Spleen (tissue), 11 donors: ENCODE data around the gene TEAD3. TPM values are rescaled to one million over a fixed set of nuclear protein-coding genes. Genes with fewer than 3 reads are reported as not detected.

Experiments used
- DNase-seq: peaks from one replicate; pipeline ENCODE4 v3.0.0-alpha.2; 2020
- H3K27ac ChIP-seq, 8 donors: fragments of 200-600 bp; sonication (generic) in 7 of 8; 1 replicate in 4 of 8; 2 replicates in 4 of 8; pipeline versions ENCODE4 v1.5.0 to v1.8.0; 2016 to 2021; ENCODE audit warnings: inconsistent platforms in 4 of 8, mild to moderate bottlenecking in 4 of 8, moderate library complexity in 1 of 8
- H3K27me3 ChIP-seq, 7 donors: fragments of 200-600 bp; sonication (generic) in 6 of 7; replicated peaks in 1 of 7; 1 replicate in 4 of 7; 2 replicates in 3 of 7; pipeline versions ENCODE4 v1.5.0 to v1.8.0; 2016 to 2021; ENCODE audit warnings: inconsistent platforms in 3 of 7, mild to moderate bottlenecking in 1 of 7
- H3K36me3 ChIP-seq, 6 donors: fragments of 200-600 bp; sonication (generic) in 5 of 6; 1 replicate in 4 of 6; 2 replicates in 2 of 6; pipeline versions ENCODE4 v1.5.0 to v1.8.0; 2016 to 2021; ENCODE audit warnings: inconsistent platforms in 2 of 6
- H3K4me1 ChIP-seq, 6 donors: fragments of 200-600 bp; sonication (generic) in 5 of 6; 1 replicate in 3 of 6; 2 replicates in 3 of 6; pipeline versions ENCODE4 v1.5.0 to v1.8.0; 2016 to 2021; ENCODE audit warnings: inconsistent platforms in 3 of 6
- H3K4me3 ChIP-seq, 8 donors: fragments of 200-600 bp; sonication (generic) in 7 of 8; 1 replicate in 4 of 8; 2 replicates in 4 of 8; pipeline versions ENCODE4 v1.5.0 to v1.8.0; 2016 to 2021; ENCODE audit warnings: inconsistent platforms in 4 of 8, mild to moderate bottlenecking in 4 of 8, moderate library complexity in 2 of 8
- H3K9me3 ChIP-seq, 8 donors: fragments of 200-600 bp; sonication (generic) in 7 of 8; 1 replicate in 4 of 8; 2 replicates in 4 of 8; pipeline versions ENCODE4 v1.5.0 to v1.8.0; 2016 to 2021; ENCODE audit warnings: inconsistent platforms in 4 of 8
- POLR2A ChIP-seq, 3 donors: fragments of 450-650 bp; IDR thresholded peaks; one replicate each; pipeline ENCODE4 v1.5.1; 2017; ENCODE audit warnings: antibody characterized with exemption in 3 of 3, mild to moderate bottlenecking in 1 of 3
- POLR2AphosphoS5 ChIP-seq, 3 donors: sonication (generic); formaldehyde crosslinking; IDR thresholded peaks; one replicate each; pipeline ENCODE4 v1.5.1; 2017; ENCODE audit warnings: antibody characterized with exemption in 3 of 3
- WGBS, 5 donors: extraction: QIAGEN DNeasy Blood & Tissue Kit in 3 of 5; methylation state at CpG; one replicate each; pipeline versions ENCODE4 v1.1.5 to v1.1.7; 2013 to 2018; 5-methylcytosine and 5-hydroxymethylcytosine counted together
- intact Hi-C: fragments of 100-400 bp; cut with DNase I; formaldehyde crosslinking; loops from one replicate; pipeline ENCODE4 v1.15.0; 2023; ENCODE audit warnings: low total_unique reads
- polyA plus RNA-seq, 3 donors: library from polyadenylated mRNA; stranded (reverse); fragments of 200-250 nt; gene quantifications; one replicate each; pipeline ENCODE4 v1.2.1, GENCODE V29; 2013
- total RNA-seq, 7 donors: library from RNA; depleted of rRNA in 3 of 7; stranded (reverse); fragments of >200 nt in 3 of 7; fragmentation: NEBNext Ultra II Directional in 4 of 7; extraction: Animal tissue kit (Norgen Biotek cat#: 25700) in 4 of 7; gene quantifications; one replicate each; pipeline versions ENCODE4 v1.1.0 to v1.2.1, GENCODE V29; 2016 to 2021
- TF ChIP-seq, protein P1 (sequence below), 11 experiments: fragments of 200-600 bp in 7 of 11; fragments of 450-650 bp in 4 of 11; sonication (generic) in 4 of 11; IDR thresholded peaks in 8 of 11; conservative IDR thresholded peaks in 3 of 11; 1 replicate in 7 of 11; 2 replicates in 4 of 11; pipeline versions ENCODE4 v1.4.0 to v1.8.0; 2016 to 2021; ENCODE audit warnings: antibody characterized with exemption in 11 of 11, inconsistent platforms in 4 of 11, mild to moderate bottlenecking in 1 of 11
- donor health status: healthy with polysubstance abuse.
- donor health status: DM: no; HTN: no; CAD: no; lungs with moderate emphysema.
- donor health status: DM: no; HTN: no; CAD: no.
- donor health status: Bipolar disorder and iron deficiency.
- donor health status: healthy.
- donor health status: DM: no; HTN: no; CAD: no.
- donor health status: DM: yes; HTN: yes; CAD: no.

Gene TEAD3
- total and polyA plus RNA-seq, 10 donors = 2.5 to 15.2 (median 7.2) TPM

DNA sequence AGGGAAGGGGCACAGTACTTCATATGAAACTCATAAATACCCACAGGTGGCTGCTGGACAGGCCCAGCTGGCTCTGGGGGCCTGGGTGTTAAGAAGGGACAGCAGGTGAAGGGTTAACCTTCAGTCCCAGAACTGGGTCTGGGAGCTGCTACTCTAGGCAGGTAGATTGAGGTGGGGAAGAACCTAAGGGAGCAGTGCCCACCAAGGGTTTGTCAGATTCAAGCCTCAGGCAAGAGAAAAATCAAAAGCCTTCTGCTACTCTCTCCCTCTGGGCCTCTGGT is 23.1 kb downstream of the TEAD3 start:
- no peaks in the 10 kb centered on the region for H3K27me3 ChIP-seq
- intact Hi-C loops = no loop called here
- H3K4me3 ChIP-seq = no peak overlapping the region
- no peaks in the 10 kb centered on the region for H3K9me3 ChIP-seq
- H3K36me3 ChIP-seq = peaks cover 0 to 69% (median 36%) of the 10 kb centered on the region in 6 donors
- no peak for DNase-seq
- no peak overlapping the region for H3K27ac ChIP-seq
- TF ChIP-seq POLR2AphosphoS5 (IDR thresholded peaks at IDR 0.05) = peak in 1 of 3 donors; percentile 3
- TF ChIP-seq, protein P1, sequence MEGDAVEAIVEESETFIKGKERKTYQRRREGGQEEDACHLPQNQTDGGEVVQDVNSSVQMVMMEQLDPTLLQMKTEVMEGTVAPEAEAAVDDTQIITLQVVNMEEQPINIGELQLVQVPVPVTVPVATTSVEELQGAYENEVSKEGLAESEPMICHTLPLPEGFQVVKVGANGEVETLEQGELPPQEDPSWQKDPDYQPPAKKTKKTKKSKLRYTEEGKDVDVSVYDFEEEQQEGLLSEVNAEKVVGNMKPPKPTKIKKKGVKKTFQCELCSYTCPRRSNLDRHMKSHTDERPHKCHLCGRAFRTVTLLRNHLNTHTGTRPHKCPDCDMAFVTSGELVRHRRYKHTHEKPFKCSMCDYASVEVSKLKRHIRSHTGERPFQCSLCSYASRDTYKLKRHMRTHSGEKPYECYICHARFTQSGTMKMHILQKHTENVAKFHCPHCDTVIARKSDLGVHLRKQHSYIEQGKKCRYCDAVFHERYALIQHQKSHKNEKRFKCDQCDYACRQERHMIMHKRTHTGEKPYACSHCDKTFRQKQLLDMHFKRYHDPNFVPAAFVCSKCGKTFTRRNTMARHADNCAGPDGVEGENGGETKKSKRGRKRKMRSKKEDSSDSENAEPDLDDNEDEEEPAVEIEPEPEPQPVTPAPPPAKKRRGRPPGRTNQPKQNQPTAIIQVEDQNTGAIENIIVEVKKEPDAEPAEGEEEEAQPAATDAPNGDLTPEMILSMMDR (IDR thresholded peaks at IDR 0.05 in 8 of 11, conservative IDR thresholded peaks at IDR 0.05 in 3 of 11) = no peak
- peaks cover 19 to 51% (median 35%) of the 10 kb centered on the region in 6 donors for H3K4me1 ChIP-seq

DNA sequence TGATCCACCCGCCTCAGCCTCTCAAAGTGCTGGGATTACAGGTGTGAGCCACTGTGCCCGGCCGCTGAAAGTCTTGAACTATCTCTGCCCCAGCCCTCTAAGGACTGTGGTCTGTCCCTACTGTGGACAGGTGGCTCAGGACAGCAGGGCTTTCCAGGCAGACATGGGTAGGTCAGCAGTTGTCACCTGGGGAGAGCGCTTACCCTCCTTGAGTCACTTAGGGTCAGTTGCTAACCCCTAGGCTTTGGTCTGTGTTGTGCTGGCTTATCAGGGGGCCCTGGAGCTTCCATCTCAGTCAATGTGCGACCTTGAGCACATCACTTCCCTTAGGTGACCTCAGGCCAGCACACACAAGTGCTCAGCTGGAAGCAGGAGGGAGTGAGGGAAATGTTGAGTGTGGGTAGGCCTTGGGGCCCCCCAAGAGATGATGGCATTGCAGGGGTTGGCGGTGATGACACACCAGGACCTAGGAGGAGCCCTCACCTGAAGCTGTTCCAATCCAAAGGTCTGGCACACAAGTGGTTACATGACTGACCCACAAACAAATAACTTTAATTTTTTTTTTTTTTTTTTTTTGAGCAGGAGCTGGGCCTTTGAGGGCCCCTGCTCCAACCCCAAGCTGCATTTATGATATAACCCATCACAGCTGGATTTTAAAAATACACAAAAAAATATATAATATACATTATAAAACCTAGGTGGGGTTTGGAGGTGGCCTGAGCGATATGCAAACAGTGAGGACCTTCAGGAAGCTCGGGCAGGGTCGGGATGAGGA is 23.6 kb downstream of the TEAD3 start:
- H3K36me3 ChIP-seq = peaks cover 0 to 68% (median 36%) of the 10 kb centered on the region in 6 donors
- TF ChIP-seq POLR2A (IDR thresholded peaks at IDR 0.05) = no peak
- TF ChIP-seq, protein P1 (IDR thresholded peaks at IDR 0.05 in 8 of 11, conservative IDR thresholded peaks at IDR 0.05 in 3 of 11) = no peak
- TF ChIP-seq POLR2AphosphoS5 (IDR thresholded peaks at IDR 0.05) = peak in 1 of 3 donors; percentile 42
- DNase-seq = no peak
- no peaks in the 10 kb centered on the region for H3K27me3 ChIP-seq
- no peak overlapping the region for H3K27ac ChIP-seq
- H3K4me3 ChIP-seq = no peak overlapping the region
- intact Hi-C loops = no loop called here
- no peaks in the 10 kb centered on the region for H3K9me3 ChIP-seq
- WGBS, 5 donors = 74 to 89% (median 82%) methylated on average over 8 to 9 of the region's 9 CpGs
- peaks cover 19 to 53% (median 35%) of the 10 kb centered on the region in 6 donors for H3K4me1 ChIP-seq

DNA sequence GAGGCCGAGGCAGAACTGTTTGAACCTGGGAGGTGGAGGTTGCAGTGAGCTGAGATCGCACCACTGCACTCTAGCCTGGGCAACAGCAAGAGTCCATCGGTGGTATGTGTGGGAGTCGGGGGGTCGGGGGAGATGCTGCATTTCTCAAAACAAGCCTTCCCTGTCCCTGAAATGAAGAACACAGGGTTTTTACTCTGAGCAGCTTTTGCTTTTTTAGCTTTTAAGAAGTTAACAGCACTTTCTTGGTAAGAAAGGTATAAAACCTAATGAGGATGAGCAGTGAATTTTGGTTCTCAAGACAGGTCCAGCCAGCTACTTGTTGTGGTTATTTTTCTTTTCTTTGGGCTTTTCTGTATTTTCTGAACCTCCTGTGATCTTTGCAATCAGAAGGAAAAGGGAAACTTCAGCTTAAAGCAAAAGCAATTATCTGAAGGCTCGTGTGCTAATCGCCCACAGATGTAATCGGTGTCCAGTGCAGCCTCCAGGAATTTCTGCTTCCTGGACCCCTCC is 25.0 kb downstream of the TEAD3 start:
- Histone ChIP-seq H3K27ac (peak overlapping the region in 4 of 8 donors; percentile 5 to 44 (median 28)), H3K9me3 (no peaks in the 10 kb centered on the region), H3K27me3 (no peaks in the 10 kb centered on the region), H3K36me3 (peaks cover 0 to 66% (median 36%) of the 10 kb centered on the region in 6 donors), H3K4me1 (peaks cover 22 to 62% (median 43%) of the 10 kb centered on the region in 6 donors), H3K4me3 (no peak overlapping the region)
- no peak for DNase-seq
- TF ChIP-seq POLR2A (IDR thresholded peaks at IDR 0.05) (no peak), POLR2AphosphoS5 (IDR thresholded peaks at IDR 0.05) (no peak)
- TF ChIP-seq, protein P1 (IDR thresholded peaks at IDR 0.05 in 8 of 11, conservative IDR thresholded peaks at IDR 0.05 in 3 of 11) = no peak
- intact Hi-C loops = no loop called here
- 61 to 66% (median 64%) methylated on average over 8 of the region's 8 CpGs for WGBS, 5 donors

DNA sequence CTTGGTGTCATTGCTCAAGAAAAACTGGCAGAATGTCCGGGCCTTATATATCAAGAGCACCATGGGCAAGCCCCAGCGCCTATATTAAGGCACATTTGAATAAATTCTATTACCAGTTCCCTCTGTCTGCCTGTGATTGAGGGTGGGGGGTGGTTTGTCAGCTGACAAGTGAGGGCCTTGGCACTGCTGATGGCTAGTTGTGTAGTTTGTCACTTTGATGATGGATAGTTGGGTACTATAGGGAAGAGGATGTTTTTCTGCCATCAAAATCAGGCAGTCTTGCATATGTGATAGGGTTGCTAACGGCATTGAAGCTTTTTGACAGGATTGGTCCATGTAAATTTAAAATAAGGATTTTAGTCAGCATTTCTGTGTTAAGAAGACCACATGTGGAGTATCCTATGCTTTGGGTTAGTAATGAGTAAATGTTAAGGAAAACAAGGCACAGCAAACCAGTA is 26.2 kb downstream of the TEAD3 start:
- WGBS, 5 donors = 50 to 71% (median 57%) methylated on average over 3 of the region's 3 CpGs
- Histone ChIP-seq H3K36me3 (peaks cover 0 to 75% (median 36%) of the 10 kb centered on the region in 6 donors), H3K27me3 (no peaks in the 10 kb centered on the region), H3K9me3 (no peaks in the 10 kb centered on the region), H3K4me3 (peak overlapping the region in 3 of 8 donors; percentile 80 to 93 (median 82)), H3K4me1 (peaks cover 22 to 62% (median 43%) of the 10 kb centered on the region in 6 donors), H3K27ac (peak overlapping the region in 4 of 8 donors; percentile 9 to 92 (median 92))
- TF ChIP-seq, protein P1 (IDR thresholded peaks at IDR 0.05 in 8 of 11, conservative IDR thresholded peaks at IDR 0.05 in 3 of 11) = no peak
- TF ChIP-seq POLR2A (IDR thresholded peaks at IDR 0.05) (no peak), POLR2AphosphoS5 (IDR thresholded peaks at IDR 0.05) (no peak)
- intact Hi-C loops = no loop called here
- no peak for DNase-seq
